ENCODE data around the gene MAP1LC3B2.

MAP1LC3B2 gene

GRCh38 chr12:116597886-116598285 is 38.7 kb downstream of the MAP1LC3B2 start:
- no peak for DNase-seq

GRCh38 chr12:116598311-116599284 is 39.4 kb downstream of the MAP1LC3B2 start:
- no peak for DNase-seq

GRCh38 chr12:116599285-116600136 is 40.3 kb downstream of the MAP1LC3B2 start:
- DNase-seq = peak; percentile 77

- DNase-seq = peak; percentile 15
These were observed 42.1 kb downstream of the MAP1LC3B2 start for GRCh38 chr12:116600959-116601918.

GRCh38 chr12:116601933-116602810 is 43.0 kb downstream of the MAP1LC3B2 start:
- no peak for DNase-seq

DNA sequence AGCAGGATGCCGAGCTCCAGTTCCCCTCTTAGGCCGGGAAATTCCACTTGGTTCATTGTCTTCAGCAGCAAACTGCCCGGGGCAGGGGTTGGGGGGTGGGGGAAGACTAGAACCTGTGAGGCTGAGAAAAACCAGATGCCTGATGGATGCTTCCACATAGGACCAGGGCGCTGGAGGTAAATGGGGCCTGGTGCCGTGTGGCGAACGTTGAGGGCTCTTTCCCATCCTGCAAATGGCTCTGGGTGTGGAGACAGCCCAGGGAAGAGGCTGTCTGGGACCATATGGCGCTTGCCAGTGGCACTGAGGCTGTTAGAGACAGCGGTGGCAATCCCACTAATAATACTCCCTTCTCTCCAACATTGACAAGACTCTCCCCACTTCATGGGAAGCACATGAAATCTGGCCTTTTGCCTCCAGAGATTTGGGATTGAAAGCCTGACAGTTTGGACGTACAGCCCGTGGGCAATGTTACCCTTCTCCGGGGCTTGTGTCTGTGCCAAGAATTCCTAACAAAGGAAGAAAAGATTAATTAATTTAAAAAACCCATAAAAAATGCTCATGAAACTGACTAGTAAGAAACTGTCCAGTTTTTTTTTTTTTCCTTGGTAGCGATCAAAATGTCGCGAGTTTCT is 44.5 kb downstream of the MAP1LC3B2 start:
- DNase-seq = no peak

- no peak for DNase-seq
These were observed 45.2 kb downstream of the MAP1LC3B2 start for GRCh38 chr12:116604178-116604895.

- no peak for DNase-seq
These were observed 45.9 kb downstream of the MAP1LC3B2 start for GRCh38 chr12:116604951-116605641.

DNA sequence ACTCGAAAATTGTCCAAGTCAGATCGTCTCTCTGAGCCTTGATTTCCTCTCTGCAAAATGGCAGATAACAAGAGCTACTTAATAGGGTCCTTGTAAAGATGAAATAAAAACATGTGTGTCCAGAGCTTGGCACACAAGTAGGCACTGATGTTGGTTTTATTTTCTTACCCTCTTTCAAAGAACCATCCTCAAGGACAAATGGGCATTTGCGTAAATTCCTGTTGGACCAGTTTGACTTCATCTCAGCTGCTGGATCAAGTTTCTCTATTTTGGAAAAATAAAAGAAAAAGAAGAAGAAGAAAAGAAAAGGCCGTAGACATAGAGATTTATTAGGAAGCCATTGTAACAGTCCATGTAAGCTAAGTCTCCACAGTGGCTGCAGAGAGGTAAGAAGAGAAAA is 47.2 kb downstream of the MAP1LC3B2 start:
- no peak for DNase-seq

DNA sequence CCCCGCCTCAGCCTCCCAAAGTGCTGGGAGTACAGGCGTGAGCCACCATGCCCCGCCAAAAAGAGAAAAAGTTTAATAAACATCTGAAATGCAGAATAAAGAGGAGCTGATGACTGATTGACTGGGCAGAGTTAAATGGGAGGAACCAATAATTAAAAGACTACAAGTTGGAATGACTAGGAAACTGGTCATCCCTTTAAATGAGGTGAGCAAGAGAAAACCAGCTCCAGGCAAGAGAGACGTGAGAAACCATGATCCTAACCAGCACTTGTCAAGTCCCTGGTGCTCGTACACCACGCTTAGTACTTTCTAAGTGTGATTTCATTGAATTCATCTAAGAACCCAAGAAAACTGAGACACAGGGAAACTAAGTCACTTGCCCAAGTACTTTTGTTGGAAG is 47.9 kb downstream of the MAP1LC3B2 start:
- DNase-seq = no peak

GRCh38 chr12:116609319-116610114 is 50.3 kb downstream of the MAP1LC3B2 start:
- peak; percentile 50 for DNase-seq

GRCh38 chr12:116610971-116611541 is 51.9 kb downstream of the MAP1LC3B2 start:
- DNase-seq = no peak

- DNase-seq = no peak
These were observed 53.3 kb downstream of the MAP1LC3B2 start for GRCh38 chr12:116612436-116612835.

DNA sequence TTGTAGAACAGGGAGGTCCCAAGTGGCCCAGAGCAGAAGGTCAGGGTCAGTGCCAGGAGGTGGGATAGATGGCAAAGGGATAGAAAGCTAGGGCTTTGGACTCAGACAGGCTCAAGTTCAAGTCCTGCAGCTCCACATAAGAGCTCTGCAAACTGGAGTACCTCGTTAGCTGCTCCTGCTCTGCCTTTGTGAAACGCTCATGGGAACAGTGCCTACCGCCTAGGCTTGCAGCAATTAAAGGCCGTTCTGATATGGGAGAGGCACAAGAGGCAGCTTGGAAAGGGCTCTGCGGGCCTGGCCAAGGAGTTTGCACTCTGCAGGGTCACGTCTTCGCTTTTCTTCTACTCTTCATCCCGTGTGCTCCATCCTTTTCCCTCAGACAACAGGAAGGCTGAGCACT is 54.1 kb downstream of the MAP1LC3B2 start:
- no peak for DNase-seq

GRCh38 chr12:116614194-116614915 is 55.2 kb downstream of the MAP1LC3B2 start:
- no peak for DNase-seq

- DNase-seq = no peak
These were observed 56.1 kb downstream of the MAP1LC3B2 start for GRCh38 chr12:116615141-116615861.

Data from activated CD4-positive, alpha-beta T cell treated with anti-CD3 and anti-CD28 coated beads for 48 hours (primary cell).